Uterine smooth muscle cell (primary cell): ENCODE results near the gene SERPINB7. TPM values are rescaled to one million over a fixed set of nuclear protein-coding genes. Genes with fewer than 3 reads are reported as not detected.

Experiments used
- total RNA-seq: library from RNA; depleted of rRNA; stranded (reverse); fragments of >200 nt; gene quantifications from 2 replicates; pipeline ENCODE4 v1.2.3, GENCODE V29; 2014

The SERPINB7 gene, protein sequence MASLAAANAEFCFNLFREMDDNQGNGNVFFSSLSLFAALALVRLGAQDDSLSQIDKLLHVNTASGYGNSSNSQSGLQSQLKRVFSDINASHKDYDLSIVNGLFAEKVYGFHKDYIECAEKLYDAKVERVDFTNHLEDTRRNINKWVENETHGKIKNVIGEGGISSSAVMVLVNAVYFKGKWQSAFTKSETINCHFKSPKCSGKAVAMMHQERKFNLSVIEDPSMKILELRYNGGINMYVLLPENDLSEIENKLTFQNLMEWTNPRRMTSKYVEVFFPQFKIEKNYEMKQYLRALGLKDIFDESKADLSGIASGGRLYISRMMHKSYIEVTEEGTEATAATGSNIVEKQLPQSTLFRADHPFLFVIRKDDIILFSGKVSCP
- total RNA-seq = 79.4 and 136 TPM in 2 replicates

DNA sequence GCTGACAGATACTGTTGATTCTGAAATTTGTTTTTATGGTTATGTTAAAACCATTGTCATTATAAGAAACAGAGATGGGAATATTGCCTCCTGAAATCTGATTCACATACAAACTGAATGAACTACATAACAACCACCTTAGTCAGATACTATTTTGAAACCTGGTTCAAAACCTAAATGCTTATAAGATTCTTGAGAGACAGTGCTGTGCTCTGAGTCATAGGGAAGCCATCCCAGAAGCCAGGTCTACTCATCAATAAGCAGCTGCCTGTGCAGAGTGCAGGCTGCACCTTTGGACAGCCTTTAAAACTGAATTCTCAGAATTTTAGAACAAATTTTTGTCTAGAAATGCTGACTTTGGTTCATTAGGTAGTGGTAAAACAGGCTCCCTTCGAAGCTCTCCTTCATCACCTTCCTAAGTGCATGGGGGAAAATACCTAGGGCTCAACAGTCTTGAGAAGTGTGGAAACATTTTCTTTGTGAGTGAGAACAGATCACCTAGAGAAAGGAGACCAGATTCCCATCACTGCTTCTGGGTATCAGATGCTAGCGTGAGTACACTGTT, at the start of gene SERPINB7:
SERPINB7 (plus strand) TSS at position 253 of the 565 bp plus-strand sequence. CDS start 6,955 bp downstream, outside the sequence.

Other genes starting within 250 kb of the SERPINB7 start
- gene SERPINB12, start 233.0 kb upstream of the SERPINB7 start, total RNA-seq = not detected in 2 replicates
- not detected in 2 replicates for gene SERPINB13, start 188.1 kb upstream of the SERPINB7 start, total RNA-seq
- gene SERPINB4, start 131.2 kb upstream of the SERPINB7 start, total RNA-seq = not detected in 2 replicates
- gene SERPINB3, start 113.5 kb upstream of the SERPINB7 start, total RNA-seq = not detected in 2 replicates
- not detected in 2 replicates for gene SERPINB11, start 72.5 kb upstream of the SERPINB7 start, total RNA-seq
- gene SERPINB2, start 112.3 kb downstream of the SERPINB7 start, total RNA-seq = 2.4 and 3.1 TPM in 2 replicates
- gene SERPINB10, start 132.5 kb downstream of the SERPINB7 start, total RNA-seq = 0.25 and 1.00 TPM in 2 replicates
- 0.25 and 0.89 TPM in 2 replicates for gene HMSD, start 173.9 kb downstream of the SERPINB7 start, total RNA-seq
- 21.9 and 37.2 TPM in 2 replicates for gene SERPINB8, start 194.7 kb downstream of the SERPINB7 start, total RNA-seq